ENCODE results near the gene SSR1. TPM values are rescaled to one million over a fixed set of nuclear protein-coding genes. Genes with fewer than 3 reads are reported as not detected.
"Not testable (repeated sequence)": the region's sequence is repeated elsewhere in the genome, so short reads cannot be mapped to it uniquely, and the experiment has no call there.

The SSR1 gene
- total RNA-seq, 4 donors from 2014 or later, result 12.7 to 68.9 (median 50.3) TPM

- Histone ChIP-seq H3K27ac (no peak overlapping the region), H3K9me3 (no peaks in the 10 kb centered on the region), H3K4me1 (peaks cover 0 to 15% (median 10%) of the 10 kb centered on the region in 4 donors), H3K4me3 (no peak overlapping the region), H3K27me3 (no peaks in the 10 kb centered on the region), H3K36me3 (no peaks in the 10 kb centered on the region)
- 95% methylated on average over 15 of the region's 15 CpGs; no CpG with 5 or more reads in 1 of the 2 donors for WGBS, 2 donors (ENCODE audit: low coverage in 1 of 2)
- DNase-seq, result no peak
- intact Hi-C loops (cut with DNase I; ENCODE audit: low total_unique reads) (no loop called here), in situ Hi-C loops (cut with MboI; ENCODE audit: low pct_ligation_motif_present in 1 of 4, low pct_unique_long_range_greater_than_20kb in 1 of 4, low sequenced_read_pairs in 3 of 4) (no loop called here)
- TF ChIP-seq CTCF (IDR thresholded peaks at IDR 0.05), result no peak
- TF ChIP-seq EP300 (IDR thresholded peaks at IDR 0.05; ENCODE audit: low read depth), result no peak
- TF ChIP-seq POLR2AphosphoS5 (IDR thresholded peaks at IDR 0.05), result no peak
- TF ChIP-seq POLR2A (IDR thresholded peaks at IDR 0.05), result no peak
Observed at GRCh38 chr6:7264041-7264440, 49.0 kb downstream of the SSR1 start.

DNA sequence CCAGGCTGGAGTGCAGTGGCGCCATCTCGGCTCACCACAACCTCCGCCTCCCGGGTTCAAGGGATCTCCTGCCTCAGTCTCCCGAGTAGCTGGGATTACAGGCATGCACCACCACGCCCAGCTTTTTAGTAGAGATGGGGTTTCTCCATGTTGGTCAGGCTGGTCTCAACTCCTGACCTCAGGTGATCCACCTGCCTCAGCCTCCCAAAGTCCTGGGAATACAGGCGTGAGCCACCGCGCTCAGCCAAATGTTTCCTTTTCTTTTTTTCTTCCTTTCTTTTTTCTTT is 49.5 kb downstream of the SSR1 start:
- H3K27ac ChIP-seq; H3K4me3 ChIP-seq; in situ Hi-C loops (cut with MboI; ENCODE audit: low pct_ligation_motif_present in 1 of 4, low pct_unique_long_range_greater_than_20kb in 1 of 4, low sequenced_read_pairs in 3 of 4); H3K36me3 ChIP-seq; H3K9me3 ChIP-seq; intact Hi-C loops (cut with DNase I; ENCODE audit: low total_unique reads); DNase-seq; H3K27me3 ChIP-seq: not testable (repeated sequence)
- H3K4me1 ChIP-seq, result peaks cover 0 to 15% (median 10%) of the 10 kb centered on the region in 4 donors
- WGBS, 2 donors (ENCODE audit: low coverage in 1 of 2), result 90% methylated on average over 4 to 9 of the region's 9 CpGs

- no peak for DNase-seq
- no peaks in the 10 kb centered on the region for H3K27me3 ChIP-seq
- H3K4me1 ChIP-seq, result peaks cover 0 to 15% (median 10%) of the 10 kb centered on the region in 4 donors
- TF ChIP-seq POLR2AphosphoS5 (IDR thresholded peaks at IDR 0.05) (no peak), EP300 (IDR thresholded peaks at IDR 0.05; ENCODE audit: low read depth) (no peak), POLR2A (IDR thresholded peaks at IDR 0.05) (no peak), CTCF (IDR thresholded peaks at IDR 0.05) (no peak)
- H3K36me3 ChIP-seq, result no peaks in the 10 kb centered on the region
- H3K9me3 ChIP-seq, result no peaks in the 10 kb centered on the region
- in situ Hi-C loops (cut with MboI; ENCODE audit: low pct_ligation_motif_present in 1 of 4, low pct_unique_long_range_greater_than_20kb in 1 of 4, low sequenced_read_pairs in 3 of 4), result no loop called here
- H3K27ac ChIP-seq, result no peak overlapping the region
- whole genome bisulfite sequencing, 2 donors (ENCODE audit: low coverage in 1 of 2), result 72 to 90% methylated on average over 4 to 16 of the region's 16 CpGs
- intact Hi-C loops (cut with DNase I; ENCODE audit: low total_unique reads), result no loop called here
- no peak overlapping the region for H3K4me3 ChIP-seq
Observed at GRCh38 chr6:7262746-7263518, 50.1 kb downstream of the SSR1 start.

- intact Hi-C loops (cut with DNase I; ENCODE audit: low total_unique reads) (no loop called here), in situ Hi-C loops (cut with MboI; ENCODE audit: low pct_ligation_motif_present in 1 of 4, low pct_unique_long_range_greater_than_20kb in 1 of 4, low sequenced_read_pairs in 3 of 4) (no loop called here)
- no peak for TF ChIP-seq EP300 (IDR thresholded peaks at IDR 0.05; ENCODE audit: low read depth)
- TF ChIP-seq POLR2A (IDR thresholded peaks at IDR 0.05), result no peak
- TF ChIP-seq POLR2AphosphoS5 (IDR thresholded peaks at IDR 0.05), result no peak
- TF ChIP-seq CTCF (IDR thresholded peaks at IDR 0.05), result no peak
- WGBS, 2 donors (ENCODE audit: low coverage in 1 of 2), result 40% methylated on average over 13 of the region's 13 CpGs; no CpG with 5 or more reads in 1 of the 2 donors
- H3K4me3 ChIP-seq, result peak overlapping the region; percentile 42 to 58 (median 49)
- H3K4me1 ChIP-seq, result peaks cover 0 to 15% (median 10%) of the 10 kb centered on the region in 4 donors
- H3K9me3 ChIP-seq, result no peaks in the 10 kb centered on the region
- H3K36me3 ChIP-seq, result no peaks in the 10 kb centered on the region
- peak overlapping the region; percentile 70 to 83 (median 80) for H3K27ac ChIP-seq
- H3K27me3 ChIP-seq, result no peaks in the 10 kb centered on the region
- DNase-seq, result peak; percentile 51
Observed at GRCh38 chr6:7261852-7262461, 51.0 kb downstream of the SSR1 start.

Measured in transverse colon (tissue), 4 donors.